Measurements from ENCODE around the gene TNRC6A. TPM values are rescaled to one million over a fixed set of nuclear protein-coding genes. Genes with fewer than 3 reads are reported as not detected.

TNRC6A gene
- total and polyA plus RNA-seq, 2 of the 13 experiments (the other 11 are each of a cell fraction or from before 2014, with no cell fraction given) = 30.9 to 43.6 TPM

GRCh38 chr16:24858219-24859041 lies 129.0 kb downstream of the TNRC6A start (continued):
- TF ChIP-seq ZNF512B (CRISPR knock-in tag; IDR thresholded peaks at IDR 0.05; ENCODE audit: borderline replicate concordance) = no peak
- TF ChIP-seq PPARG (CRISPR knock-in tag; conservative IDR thresholded peaks at IDR 0.05) = peak; percentile 77
- TF ChIP-seq NR2F6 (IDR thresholded peaks at IDR 0.05) = no peak
- peak; percentile 62 for TF ChIP-seq NR2F6 (CRISPR knock-in tag; IDR thresholded peaks at IDR 0.05)
- TF ChIP-seq ZNF710 (CRISPR knock-in tag; IDR thresholded peaks at IDR 0.05; ENCODE audit: borderline replicate concordance) = peak; percentile 73; the same call in 1 of the 2 replicates
- no peak for TF ChIP-seq CEBPB (IDR thresholded peaks at IDR 0.05; ENCODE audit: borderline replicate concordance, low read depth, low read length)
- no peak for TF ChIP-seq MTF2 (CRISPR knock-in tag; IDR thresholded peaks at IDR 0.05; ENCODE audit: borderline replicate concordance)
- TF ChIP-seq ZFP36 (IDR thresholded peaks at IDR 0.05; ENCODE audit: borderline replicate concordance, low read depth, low read length, partially characterized antibody) = no peak
- 0 out of 2 replicates have a peak, but pooled peaks have one; percentile 65 for TF ChIP-seq PREB (CRISPR knock-in tag; IDR thresholded peaks at IDR 0.05)
- no peak for TF ChIP-seq ZKSCAN1 (IDR thresholded peaks at IDR 0.05; ENCODE audit: low read length)
- peak; percentile 92; the same call in 1 of the 2 replicates for TF ChIP-seq GPN1 (CRISPR knock-in tag; IDR thresholded peaks at IDR 0.05; ENCODE audit: borderline replicate concordance)
- 0 out of 2 replicates have a peak, but pooled peaks have one; percentile 58 for TF ChIP-seq ZNF446 (CRISPR knock-in tag; IDR thresholded peaks at IDR 0.05)
- no peak for TF ChIP-seq TRAFD1 (CRISPR knock-in tag; IDR thresholded peaks at IDR 0.05; ENCODE audit: borderline replicate concordance)
- peak; percentile 93 for TF ChIP-seq ELF3 (CRISPR knock-in tag; IDR thresholded peaks at IDR 0.05)
- TF ChIP-seq ZMAT3 (CRISPR knock-in tag; conservative IDR thresholded peaks at IDR 0.05) = peak; percentile 98
- TF ChIP-seq BORCS8-MEF2B (CRISPR knock-in tag; IDR thresholded peaks at IDR 0.05) = peak; percentile 99
- peak; percentile 99 for TF ChIP-seq KLF11 (CRISPR knock-in tag; IDR thresholded peaks at IDR 0.05)
- TF ChIP-seq ZNF563 (CRISPR knock-in tag; IDR thresholded peaks at IDR 0.05) = peak; percentile 87
- TF ChIP-seq BCL3 (CRISPR knock-in tag; IDR thresholded peaks at IDR 0.05) = peak; percentile 51; the same call in 1 of the 2 replicates
- TF ChIP-seq YY1 (IDR thresholded peaks at IDR 0.05; ENCODE audit: insufficient read depth, insufficient replicate concordance, low read depth, low read length) = no peak
